ENCODE measurements around the gene MCM3AP.
"Not testable (repeated sequence)": the region's sequence is repeated elsewhere in the genome, so short reads cannot be mapped to it uniquely, and the experiment has no call there.

MCM3AP gene

GRCh38 chr21:46310260-46310659 lies 24.8 kb upstream of the MCM3AP start:
- DNase-seq = not testable (repeated sequence)

- DNase-seq = no peak
These were observed 23.0 kb upstream of the MCM3AP start for GRCh38 chr21:46308431-46308830.

GRCh38 chr21:46307625-46308024 lies 22.2 kb upstream of the MCM3AP start:
- no peak for DNase-seq

- peak; percentile 17 for DNase-seq
These were observed 19.5 kb upstream of the MCM3AP start for GRCh38 chr21:46304955-46305354.

- no peak for DNase-seq
These were observed 19.0 kb upstream of the MCM3AP start for GRCh38 chr21:46304437-46304836.

GRCh38 chr21:46301759-46302158 lies 16.3 kb upstream of the MCM3AP start:
- no peak for DNase-seq

GRCh38 chr21:46299167-46299566 lies 13.8 kb upstream of the MCM3AP start:
- no peak for DNase-seq

GRCh38 chr21:46297338-46298271 lies 12.2 kb upstream of the MCM3AP start:
- no peak for DNase-seq

- DNase-seq = peak; percentile 49
These were observed 10.8 kb upstream of the MCM3AP start for GRCh38 chr21:46295996-46296752.

- DNase-seq = no peak
These were observed 9.9 kb upstream of the MCM3AP start for GRCh38 chr21:46295177-46295770.

GRCh38 chr21:46294647-46295176 lies 9.3 kb upstream of the MCM3AP start:
- DNase-seq = no peak

- DNase-seq = no peak
These were observed 6.2 kb upstream of the MCM3AP start for GRCh38 chr21:46291561-46291960.

- DNase-seq = no peak
These were observed 4.3 kb upstream of the MCM3AP start for GRCh38 chr21:46289655-46290179.

GRCh38 chr21:46287541-46287940 lies 2.1 kb upstream of the MCM3AP start:
- no peak for DNase-seq

GRCh38 chr21:46286648-46287002 lies 1.2 kb upstream of the MCM3AP start:
- no peak for DNase-seq

GRCh38 chr21:46285761-46286647 lies 593 bp upstream of the MCM3AP start, which contains the start of gene YBEY:
Gene YBEY, plus strand, starts transcription at chr21:46286342. Its CDS starts 572 bp downstream, at chr21:46286914.
- peak; percentile 85 for DNase-seq

- no peak for DNase-seq
These were observed 678 bp downstream of the MCM3AP start for GRCh38 chr21:46284733-46285132.

- no peak for DNase-seq
These were observed 1.2 kb downstream of the MCM3AP start for GRCh38 chr21:46284077-46284644.

- DNase-seq = no peak
These were observed 10.5 kb downstream of the MCM3AP start for GRCh38 chr21:46274797-46275390.

GRCh38 chr21:46273341-46273740 lies 12.1 kb downstream of the MCM3AP start:
- no peak for DNase-seq

GRCh38 chr21:46269466-46269865 lies 15.9 kb downstream of the MCM3AP start:
- no peak for DNase-seq
